ENCODE measurements around the gene CATSPER4.

The CATSPER4 gene

DNA sequence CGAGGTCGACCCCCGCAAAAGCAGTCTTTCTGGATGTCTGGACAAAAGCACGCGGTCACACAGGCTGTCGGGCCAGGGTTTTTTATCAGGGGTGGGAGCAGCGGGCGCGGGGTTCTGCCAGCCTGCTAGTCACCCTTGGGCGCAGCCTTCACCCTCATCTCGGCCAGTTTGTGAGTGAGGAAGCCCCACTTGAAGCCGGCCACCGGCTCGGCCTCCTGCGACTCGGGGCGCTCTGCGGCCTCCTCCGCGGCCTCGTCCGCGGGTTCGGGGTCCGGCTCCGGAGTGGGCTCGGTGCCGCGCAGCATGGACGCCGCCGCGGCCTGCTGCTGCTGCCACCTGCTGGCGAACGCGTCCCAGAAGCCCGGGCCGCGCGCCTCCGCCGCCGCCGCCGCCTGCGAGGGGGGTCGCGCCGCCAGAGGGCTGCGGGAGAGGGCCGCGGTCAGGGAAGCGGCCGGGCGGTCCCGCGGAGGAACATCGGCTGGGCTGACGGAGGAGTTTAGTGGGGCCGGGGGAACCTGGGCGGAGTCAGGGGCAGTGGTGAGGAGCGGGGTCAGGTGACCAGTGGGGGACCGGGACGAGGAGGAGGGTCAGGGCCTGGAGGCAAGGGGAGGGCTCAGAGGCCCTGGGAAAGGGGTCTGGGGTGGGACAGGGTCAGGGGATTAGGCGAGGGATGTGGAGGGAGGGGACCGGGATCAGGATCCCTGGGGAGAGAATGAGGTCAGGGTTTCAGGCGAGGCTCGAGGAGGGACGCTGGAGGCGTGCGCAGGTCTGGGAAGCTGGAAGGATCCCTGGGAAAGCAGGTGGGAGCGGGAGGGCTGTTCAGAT, 26.2 kb upstream of the CATSPER4 start:
- peak; percentile 33 to 47 (median 35) for DNase-seq (ENCODE audit: low read depth in 4 of 4, low spot score in 1 of 4)

GRCh38 chr1:26164861-26165842, 25.2 kb upstream of the CATSPER4 start:
- DNase-seq (ENCODE audit: low read depth in 4 of 4, low spot score in 1 of 4): no peak

DNA sequence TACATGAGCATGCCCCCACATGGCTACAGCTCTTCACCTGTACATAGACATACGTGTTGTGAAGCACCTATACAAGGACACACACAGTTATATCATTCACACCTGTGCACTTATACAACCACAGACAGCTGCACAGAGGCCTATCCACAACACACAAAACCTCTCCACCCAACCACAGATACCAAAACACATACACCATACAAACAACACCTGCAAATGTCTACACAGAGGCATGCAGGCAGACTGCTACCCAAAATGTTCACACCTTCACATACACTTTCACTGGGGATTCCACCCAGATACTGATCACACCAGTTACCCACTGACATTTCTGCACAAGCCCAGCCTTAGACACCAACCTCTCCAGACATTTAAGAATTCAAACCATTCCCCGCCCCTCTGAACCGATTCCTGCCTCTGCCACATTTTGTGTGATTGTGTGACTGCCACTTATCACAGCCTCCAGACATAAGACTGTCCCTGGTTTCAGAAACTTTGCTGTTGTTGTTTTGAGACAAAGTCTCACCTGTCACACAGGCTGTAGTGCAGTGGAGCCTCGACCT, 23.6 kb upstream of the CATSPER4 start:
- no peak for DNase-seq (ENCODE audit: low read depth in 4 of 4, low spot score in 1 of 4)

GRCh38 chr1:26168410-26169197, 21.8 kb upstream of the CATSPER4 start, which contains the start of gene C1orf232:
Gene C1orf232, minus strand, starts transcription at chr1:26168963. Its CDS starts 464 bp downstream, at chr1:26168499.
- DNase-seq (ENCODE audit: low read depth in 4 of 4, low spot score in 1 of 4): no peak

GRCh38 chr1:26169198-26169554, 21.2 kb upstream of the CATSPER4 start:
- no peak for DNase-seq (ENCODE audit: low read depth in 4 of 4, low spot score in 1 of 4)

- DNase-seq (ENCODE audit: low read depth in 4 of 4, low spot score in 1 of 4): peak; percentile 71 to 86 (median 80)
These were observed 20.5 kb upstream of the CATSPER4 start, which contains the start of gene ZNF593 for GRCh38 chr1:26169669-26170471. Gene ZNF593, plus strand, starts transcription at chr1:26169908. Its CDS starts 76 bp downstream, at chr1:26169984.

GRCh38 chr1:26170472-26170821, 20.0 kb upstream of the CATSPER4 start:
- no peak for DNase-seq (ENCODE audit: low read depth in 4 of 4, low spot score in 1 of 4)

DNA sequence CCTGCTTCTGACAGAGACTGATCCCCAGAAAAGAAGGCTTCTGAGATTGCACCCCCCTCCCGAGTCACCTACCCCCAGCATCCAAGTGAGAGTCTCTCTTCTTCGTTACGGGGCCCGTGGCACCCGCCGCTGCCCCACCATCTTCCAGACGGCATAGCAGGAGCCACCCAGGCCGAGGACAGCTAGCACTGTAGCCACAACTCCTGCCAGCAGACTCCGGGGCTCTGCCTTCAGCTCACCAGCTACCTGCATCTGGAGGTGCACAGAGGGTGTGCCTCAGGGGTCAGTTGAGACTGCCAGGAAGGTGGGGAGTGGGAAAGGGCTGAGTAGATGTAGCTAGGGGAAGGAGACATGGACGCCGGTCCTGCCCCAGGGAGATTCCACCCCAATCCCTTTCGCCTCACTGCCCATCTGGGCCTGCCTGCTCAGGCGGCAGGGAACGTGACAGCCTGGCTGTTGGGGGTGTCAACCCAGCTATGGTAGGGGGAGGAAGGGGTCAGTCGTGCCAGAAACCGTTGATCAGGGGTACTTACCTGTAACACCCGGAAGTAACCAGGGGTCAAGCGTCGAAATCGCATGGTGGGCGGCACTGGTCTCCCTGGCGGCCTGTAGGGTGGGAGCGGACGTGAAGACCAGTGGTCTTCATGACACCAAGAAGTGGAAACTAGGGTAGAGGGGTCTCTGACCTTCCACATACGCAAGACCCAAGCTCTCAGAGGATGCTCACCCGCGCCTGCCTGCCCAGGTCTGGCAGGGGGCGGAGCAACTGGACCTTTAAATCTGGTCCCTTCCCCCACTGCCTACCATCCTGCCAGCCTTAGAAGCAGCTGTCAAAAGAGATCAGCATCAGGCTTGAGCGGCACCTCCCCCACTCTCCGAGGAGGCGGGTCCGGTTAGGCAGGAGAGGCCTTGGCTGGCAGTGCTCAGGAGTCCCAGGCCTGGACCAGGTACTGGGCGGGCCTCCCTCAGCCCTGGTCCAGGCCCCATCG, 19.0 kb upstream of the CATSPER4 start, which contains the start of gene ZNF593OS:
ZNF593OS (minus strand) TSS at position 749 of the 989 bp plus-strand sequence; CDS start at position 578, 171 bp downstream.
- no peak for DNase-seq (ENCODE audit: low read depth in 4 of 4, low spot score in 1 of 4)

- no peak for DNase-seq (ENCODE audit: low read depth in 4 of 4, low spot score in 1 of 4)
These were observed 15.1 kb upstream of the CATSPER4 start for GRCh38 chr1:26175346-26175745.

GRCh38 chr1:26177182-26177684, 13.2 kb upstream of the CATSPER4 start, which contains the start of gene CNKSR1:
Gene CNKSR1, plus strand, starts transcription at chr1:26177491. Its CDS starts 57 bp downstream, at chr1:26177548.
- DNase-seq (ENCODE audit: low read depth in 4 of 4, low spot score in 1 of 4): peak in 1 of 4 experiments; percentile 23

GRCh38 chr1:26180010-26180506, 10.3 kb upstream of the CATSPER4 start:
- no peak for DNase-seq (ENCODE audit: low read depth in 4 of 4, low spot score in 1 of 4)

DNA sequence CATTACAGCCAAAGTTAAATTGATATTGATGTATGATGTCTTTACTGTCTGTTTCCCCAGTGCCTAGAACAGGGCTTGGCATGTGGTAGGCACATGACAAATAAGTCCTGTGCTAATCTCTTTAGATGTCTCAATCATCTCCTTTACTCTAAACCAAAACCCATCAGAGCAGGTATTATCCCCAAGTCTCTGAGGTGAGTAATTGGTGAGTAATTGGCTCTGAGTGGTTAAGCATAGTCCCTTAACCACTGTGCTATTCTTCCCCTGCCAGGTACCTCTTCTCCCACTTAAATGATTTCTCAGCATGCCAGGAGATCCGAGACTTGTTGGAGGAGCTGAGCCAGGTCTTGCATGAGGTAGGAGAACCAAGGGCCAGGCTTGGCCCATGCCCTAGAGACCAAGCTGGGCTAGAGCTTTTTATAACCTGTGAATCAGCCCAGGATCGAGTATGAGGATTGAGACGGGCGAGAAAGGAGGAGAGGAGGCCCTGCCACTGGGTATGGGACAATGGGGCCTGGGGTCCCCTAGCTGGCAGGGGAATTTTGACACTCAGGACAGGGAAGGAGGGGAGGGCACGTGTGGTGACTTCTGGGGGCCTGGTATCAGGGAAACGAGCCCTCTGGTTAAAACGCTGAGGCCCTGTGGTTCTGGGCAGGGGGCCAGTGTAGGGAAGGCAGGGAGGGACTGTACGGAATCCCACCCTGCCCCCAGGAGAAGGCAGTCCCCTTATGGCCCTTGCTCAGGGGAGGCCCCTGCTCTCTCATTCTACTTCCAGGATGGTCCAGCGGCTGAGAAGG, 8.6 kb upstream of the CATSPER4 start:
- no peak for DNase-seq (ENCODE audit: low read depth in 4 of 4, low spot score in 1 of 4)

GRCh38 chr1:26182383-26182696, 8.1 kb upstream of the CATSPER4 start:
- DNase-seq (ENCODE audit: low read depth in 4 of 4, low spot score in 1 of 4): no peak

DNA sequence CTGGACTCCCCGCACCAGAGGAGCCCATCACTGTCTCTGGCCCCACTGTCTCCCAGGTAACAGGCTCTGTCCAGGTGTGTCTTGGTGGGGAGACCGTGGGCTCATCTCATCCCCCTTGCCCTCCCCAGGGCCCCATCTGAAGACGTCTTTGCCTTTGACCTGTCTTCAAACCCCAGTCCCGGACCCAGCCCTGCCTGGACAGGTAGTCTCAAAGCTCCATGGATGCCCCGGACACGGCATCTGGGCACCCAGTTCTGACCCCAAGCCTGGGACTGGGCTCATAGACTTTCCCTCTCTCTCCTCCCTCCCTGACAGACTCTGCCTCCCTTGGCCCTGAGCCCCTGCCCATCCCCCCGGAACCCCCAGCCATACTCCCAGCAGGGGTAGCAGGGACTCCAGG, 6.3 kb upstream of the CATSPER4 start:
- no peak for DNase-seq (ENCODE audit: low read depth in 4 of 4, low spot score in 1 of 4)

- DNase-seq (ENCODE audit: low read depth in 4 of 4, low spot score in 1 of 4): no peak
These were observed 5.5 kb upstream of the CATSPER4 start for GRCh38 chr1:26184883-26185282.

DNA sequence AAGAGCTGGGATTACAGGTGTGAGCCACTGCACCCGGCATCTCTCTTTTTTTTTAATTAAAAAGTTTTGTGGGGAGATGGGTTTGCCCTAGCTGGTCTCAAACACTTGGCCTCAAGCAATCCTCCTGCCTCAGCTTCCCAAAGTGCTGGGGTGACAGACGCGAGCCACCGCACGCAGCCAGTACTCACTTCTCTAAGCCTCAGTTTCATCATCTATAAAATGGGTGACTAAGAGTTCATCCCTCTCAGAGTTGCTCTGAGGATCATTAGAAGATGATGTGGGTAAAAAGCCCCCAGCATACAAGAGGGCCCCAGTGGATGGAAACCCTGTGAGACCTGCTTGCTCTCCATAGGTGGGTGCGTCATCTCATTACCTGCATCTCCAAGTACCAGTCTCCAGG, 2.5 kb upstream of the CATSPER4 start:
- no peak for DNase-seq (ENCODE audit: low read depth in 4 of 4, low spot score in 1 of 4)

DNA sequence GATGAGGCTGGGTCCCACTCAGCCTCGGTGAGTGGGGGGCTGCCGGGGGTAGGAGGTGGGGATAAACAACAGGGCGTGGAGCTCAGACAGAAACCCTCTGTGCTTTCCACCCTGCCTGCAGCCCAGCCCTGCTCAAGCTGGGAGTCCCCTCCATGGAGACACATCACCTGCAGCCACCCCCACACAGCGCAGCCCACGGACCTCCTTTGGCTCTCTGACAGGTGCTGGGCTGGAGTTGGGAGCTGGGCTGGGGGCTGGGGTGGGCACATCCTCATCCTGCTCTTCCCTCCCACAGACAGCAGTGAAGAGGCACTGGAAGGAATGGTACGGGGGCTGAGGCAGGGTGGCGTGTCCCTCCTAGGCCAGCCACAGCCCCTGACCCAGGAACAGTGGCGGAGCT, 1.9 kb upstream of the CATSPER4 start:
- DNase-seq (ENCODE audit: low read depth in 4 of 4, low spot score in 1 of 4): no peak

Data from stimulated activated CD4-positive, alpha-beta T cell treated with anti-CD3 and anti-CD28 coated beads, Interleukin-1b, Interleukin-23, amount 100 ng/mL, for 24 hours (primary cell).